GM12878 (cell line): ENCODE data around the gene AKR1B1. TPM values are rescaled to one million over a fixed set of nuclear protein-coding genes. Genes with fewer than 3 reads are reported as not detected.

Experiments
- ATAC-seq: fragments of 200-7000 bp; cut with Tn5 transposase; 3 replicates; pipeline ENCODE4 v1.9.1; 2020; ENCODE audit warnings: mild to moderate bottlenecking, moderate library complexity
- BruUV-seq: library from RNA; stranded (reverse); fragments of 400-500 nt; replicated peaks from 2 replicates; lab custom pipeline; 2021; lab: Mats Ljungman, UMichigan
- CTCF ChIA-PET: fragments of 300-600 bp; sonication (Branson Sonifier 250); formaldehyde crosslinking; extraction: SDS; loops from one replicate; lab custom pipeline; 2021; ENCODE audit warnings: inconsistent platforms; lab: Yijun Ruan, JAX
- POLR2A ChIA-PET: fragments of 350-600 bp; formaldehyde crosslinking; extraction: SDS; loops from one replicate; lab custom pipeline; 2021; ENCODE audit warnings: inconsistent platforms; lab: Charles Lee
- RAD21 ChIA-PET: fragments of 300-600 bp; sonication (Branson Sonifier 250); formaldehyde crosslinking; loops from one replicate; lab custom pipeline; 2023; ENCODE audit warnings: antibody characterized with exemption; ENCODE audit not compliant: unreplicated experiment; lab: Charles Lee
- SMC1A ChIA-PET: fragments of 300-600 bp; sonication (Branson Sonifier 250); formaldehyde crosslinking; loops from one replicate; lab custom pipeline; 2023; ENCODE audit not compliant: unreplicated experiment, uncharacterized antibody; lab: Charles Lee
- DNase-seq: peaks from one replicate; pipeline ENCODE4 v3.0.0-alpha.2; 2011; ENCODE audit warnings: low read depth, low spot score
- FAIRE-seq: peaks from 3 replicates; lab custom pipeline; 2011; peaks lifted over from hg19 to GRCh38; lab: Jason Lieb, UNC
- H2AFZ ChIP-seq: 2 replicates; pipeline ENCODE4 v1.6.0; 2011; ENCODE audit warnings: low read depth, low read length, control low read depth; ENCODE audit not compliant: control insufficient read depth
- H3K27ac ChIP-seq: 2 replicates; pipeline ENCODE4 v1.5.1; 2011; ENCODE audit warnings: control low read depth; ENCODE audit not compliant: control insufficient read depth, insufficient read depth
- H3K27me3 ChIP-seq, 2 experiments: replicated peaks in 1 of 2; 2 replicates each; pipeline versions ENCODE4 v1.6.0 to v1.6.1; 2011; ENCODE audit warnings: low read length in 1 of 2; ENCODE audit not compliant: control insufficient read depth in 2 of 2, insufficient read depth in 2 of 2
- H3K36me3 ChIP-seq, 2 experiments: 2 replicates each; pipeline ENCODE4 v1.5.1; 2011; ENCODE audit warnings: low read length in 1 of 2; ENCODE audit not compliant: control insufficient read depth in 2 of 2, insufficient read depth in 2 of 2
- H3K4me1 ChIP-seq: 2 replicates; pipeline ENCODE4 v1.6.1; 2011; ENCODE audit warnings: mild to moderate bottlenecking, low read length, moderate library complexity, mixed read lengths; ENCODE audit not compliant: control insufficient read depth, insufficient read depth
- H3K4me2 ChIP-seq: 2 replicates; pipeline ENCODE4 v1.6.0; 2011; ENCODE audit warnings: control low read depth; ENCODE audit not compliant: control insufficient read depth, insufficient read depth
- H3K4me3 ChIP-seq: fragments of 200-600 bp; sonication (generic); 2 replicates; pipeline ENCODE4 v1.5.1; 2016
- H3K79me2 ChIP-seq: 2 replicates; pipeline ENCODE4 v1.6.0; 2011; ENCODE audit warnings: low read length; ENCODE audit not compliant: control insufficient read depth, insufficient read depth
- H3K9ac ChIP-seq: 2 replicates; pipeline ENCODE4 v1.8.0; 2011; ENCODE audit warnings: low read length, control low read depth, mixed read lengths; ENCODE audit not compliant: control insufficient read depth, insufficient read depth
- H3K9me3 ChIP-seq: replicated peaks from 3 replicates; pipeline ENCODE4 v1.5.1; 2011; ENCODE audit warnings: mild to moderate bottlenecking, low read length; ENCODE audit not compliant: control insufficient read depth, insufficient read depth
- H4K20me1 ChIP-seq: 2 replicates; pipeline ENCODE4 v1.6.0; 2011; ENCODE audit not compliant: control insufficient read depth, insufficient read depth
- ATF7 ChIP-seq: fragments of 450-650 bp; IDR thresholded peaks from 2 replicates; pipeline ENCODE4 v1.6.1; 2016; ENCODE audit warnings: low read depth, mild to moderate bottlenecking
- CREB1 ChIP-seq: IDR thresholded peaks from 2 replicates; pipeline ENCODE4 v1.6.1; 2012; ENCODE audit warnings: low read depth, mild to moderate bottlenecking, inconsistent platforms
- GATAD2B ChIP-seq: fragments of 450-650 bp; conservative IDR thresholded peaks from 2 replicates; pipeline ENCODE4 v1.6.1; 2017; ENCODE audit warnings: low read depth, mild to moderate bottlenecking, moderate library complexity
- IKZF1 ChIP-seq: fragments of 450-650 bp; conservative IDR thresholded peaks from 2 replicates; pipeline ENCODE4 v1.6.1; 2017; ENCODE audit warnings: antibody characterized with exemption, mild to moderate bottlenecking
- JUND ChIP-seq: IDR thresholded peaks from 2 replicates; pipeline ENCODE4 v1.6.1; 2012; ENCODE audit warnings: low read depth, mild to moderate bottlenecking, low read length, improper control_type of control experiment, moderate library complexity
- MYC ChIP-seq: IDR thresholded peaks from 2 replicates; pipeline ENCODE4 v1.6.1; 2011; ENCODE audit warnings: mild to moderate bottlenecking, low read length, moderate library complexity, inconsistent platforms; ENCODE audit not compliant: insufficient read depth, insufficient replicate concordance, insufficient read length, severe bottlenecking
- PML ChIP-seq: IDR thresholded peaks from 2 replicates; pipeline ENCODE4 v1.6.1; 2012; ENCODE audit warnings: low read length, inconsistent platforms
- POLR2AphosphoS5 ChIP-seq: IDR thresholded peaks from 2 replicates; pipeline ENCODE4 v1.6.1; 2011; ENCODE audit warnings: mild to moderate bottlenecking, low read length, inconsistent platforms
- SMAD1 ChIP-seq: fragments of 450-650 bp; IDR thresholded peaks from 2 replicates; pipeline ENCODE4 v1.6.1; 2018; ENCODE audit warnings: mild to moderate bottlenecking, low read depth; ENCODE audit not compliant: partially characterized antibody
- SMC3 ChIP-seq: IDR thresholded peaks from 2 replicates; pipeline ENCODE4 v1.6.1; 2011; ENCODE audit warnings: low read length, improper control_type of control experiment, borderline replicate concordance
- SREBF2 ChIP-seq: IDR thresholded peaks from 2 replicates; pipeline ENCODE4 v1.6.1; 2012; ENCODE audit warnings: mild to moderate bottlenecking, low read length
- TCF12 ChIP-seq: IDR thresholded peaks from 2 replicates; pipeline ENCODE4 v1.6.1; 2011; ENCODE audit warnings: low read depth, mild to moderate bottlenecking, low read length
- TCF7 ChIP-seq: IDR thresholded peaks from 2 replicates; pipeline ENCODE4 v1.6.1; 2014; ENCODE audit warnings: antibody characterized with exemption, borderline replicate concordance
- WGBS: methylation state at CpG from one replicate; pipeline ENCODE4 v1.1.6; 2016; ENCODE audit warnings: low lambda C conversion rate; ENCODE audit not compliant: insufficient replicate concordance, insufficient coverage; ENCODE audit errors: missing lambda C conversion rate; 5-methylcytosine and 5-hydroxymethylcytosine counted together
- in situ Hi-C: fragments of 300-500 bp; cut with MboI; formaldehyde crosslinking; loops from 9 replicates; pipeline ENCODE4 v1.14.3; 2018; ENCODE audit warnings: mixed read lengths
- intact Hi-C: fragments of 100-400 bp; cut with micrococcal nuclease; formaldehyde crosslinking; loops from one replicate; pipeline ENCODE4 v1.14.2; 2022; ENCODE audit not compliant: unreplicated experiment
- polyA plus RNA-seq, 11 experiments: library from polyadenylated mRNA; depleted of rRNA in 4 of 11; unstranded in 6 of 11; stranded (reverse) in 5 of 11; fragments of >200 nt; fragmentation: Nextera tagmentation in 4 of 11; fragmentation: Illumina TruSeq in 1 of 11; extraction: Ambion mirVana in 4 of 11; extraction: Trizol in 1 of 11; gene quantifications; 1 replicate in 1 of 11; 2 replicates in 10 of 11; pipeline versions ENCODE4 v1.2.1 to v1.2.3, GENCODE V29; 2011 to 2016; ENCODE audit warnings: inconsistent platforms in 2 of 11, missing spikeins in 2 of 11, low read depth in 1 of 11
- total RNA-seq, 4 experiments: library from RNA; depleted of rRNA in 3 of 4; stranded (reverse); fragments of >200 nt in 3 of 4; fragmentation: Illumina TruSeq in 1 of 4; extraction: Trizol in 1 of 4; gene quantifications; 2 replicates each; pipeline versions ENCODE4 v1.2.1 to v1.2.3, GENCODE V29; 2013 to 2021
- TF ChIP-seq, protein P1 (sequence below): fragments of 450-650 bp; IDR thresholded peaks from 2 replicates; pipeline ENCODE4 v1.6.1; 2017; ENCODE audit warnings: low read depth, mild to moderate bottlenecking, moderate library complexity
- TF ChIP-seq, protein P2 (sequence below): IDR thresholded peaks from 2 replicates; pipeline ENCODE4 v1.6.1; 2011; ENCODE audit warnings: mild to moderate bottlenecking, low read depth, low read length, moderate library complexity; ENCODE audit not compliant: insufficient replicate concordance

Gene AKR1B1
- total and polyA plus RNA-seq, 10 of the 15 experiments (the other 5 are each of a cell fraction or from before 2014, with no cell fraction given): 40.4 to 252 (median 156) TPM

DNA sequence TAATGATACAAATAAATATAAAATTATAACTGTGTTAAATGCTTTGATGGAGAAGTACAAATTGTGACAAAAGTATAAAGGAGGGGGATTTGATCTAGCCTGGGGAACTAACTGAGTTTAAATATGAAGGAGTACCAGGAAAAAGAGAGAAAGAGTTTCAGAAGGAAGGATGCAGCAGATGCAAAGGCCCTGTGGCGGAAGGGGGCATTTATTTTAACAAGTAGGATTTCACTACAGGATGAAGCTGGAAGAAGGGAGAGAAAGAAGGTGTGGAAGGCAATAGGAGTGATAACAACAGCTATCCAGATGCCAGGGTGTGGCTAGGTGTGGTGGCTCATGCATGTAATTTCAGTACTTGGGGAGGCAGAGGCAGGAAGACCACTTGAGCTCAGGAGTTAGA lies 55.8 kb downstream of the AKR1B1 start (continued):
- no peak for TF ChIP-seq TCF12
- no peak for TF ChIP-seq IKZF1
- TF ChIP-seq, protein P1, sequence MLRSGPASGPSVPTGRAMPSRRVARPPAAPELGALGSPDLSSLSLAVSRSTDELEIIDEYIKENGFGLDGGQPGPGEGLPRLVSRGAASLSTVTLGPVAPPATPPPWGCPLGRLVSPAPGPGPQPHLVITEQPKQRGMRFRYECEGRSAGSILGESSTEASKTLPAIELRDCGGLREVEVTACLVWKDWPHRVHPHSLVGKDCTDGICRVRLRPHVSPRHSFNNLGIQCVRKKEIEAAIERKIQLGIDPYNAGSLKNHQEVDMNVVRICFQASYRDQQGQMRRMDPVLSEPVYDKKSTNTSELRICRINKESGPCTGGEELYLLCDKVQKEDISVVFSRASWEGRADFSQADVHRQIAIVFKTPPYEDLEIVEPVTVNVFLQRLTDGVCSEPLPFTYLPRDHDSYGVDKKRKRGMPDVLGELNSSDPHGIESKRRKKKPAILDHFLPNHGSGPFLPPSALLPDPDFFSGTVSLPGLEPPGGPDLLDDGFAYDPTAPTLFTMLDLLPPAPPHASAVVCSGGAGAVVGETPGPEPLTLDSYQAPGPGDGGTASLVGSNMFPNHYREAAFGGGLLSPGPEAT: no peak

DNA sequence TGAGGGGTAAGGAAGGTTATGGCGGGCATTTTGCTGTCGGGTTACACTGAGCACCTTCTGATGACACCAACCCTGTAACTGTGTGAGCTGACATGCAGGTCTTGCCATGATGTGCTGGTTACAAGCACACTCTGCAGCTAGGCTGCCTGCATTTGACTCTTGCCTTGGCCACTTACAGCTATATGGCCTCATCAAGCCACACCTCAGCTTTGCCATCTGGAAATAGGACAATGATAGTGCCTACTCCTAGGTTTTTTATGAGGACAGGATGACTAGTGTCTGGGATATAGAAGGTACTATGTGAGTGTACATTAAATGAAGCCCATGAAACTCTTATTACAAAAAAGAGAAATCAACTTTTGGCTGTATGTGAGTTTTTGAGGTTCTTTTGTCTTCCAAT lies 58.0 kb downstream of the AKR1B1 start:
- BruUV-seq: no TSS peak
- WGBS: 0% methylated on average over 2 of the region's 2 CpGs
- SMC1A ChIA-PET: no interaction called here
- intact Hi-C loops (no loop called here), in situ Hi-C loops (no loop called here)
- ATAC-seq: no peak
- no peak for FAIRE-seq
- RAD21 ChIA-PET: no interaction called here
- TF ChIP-seq, protein P2, sequence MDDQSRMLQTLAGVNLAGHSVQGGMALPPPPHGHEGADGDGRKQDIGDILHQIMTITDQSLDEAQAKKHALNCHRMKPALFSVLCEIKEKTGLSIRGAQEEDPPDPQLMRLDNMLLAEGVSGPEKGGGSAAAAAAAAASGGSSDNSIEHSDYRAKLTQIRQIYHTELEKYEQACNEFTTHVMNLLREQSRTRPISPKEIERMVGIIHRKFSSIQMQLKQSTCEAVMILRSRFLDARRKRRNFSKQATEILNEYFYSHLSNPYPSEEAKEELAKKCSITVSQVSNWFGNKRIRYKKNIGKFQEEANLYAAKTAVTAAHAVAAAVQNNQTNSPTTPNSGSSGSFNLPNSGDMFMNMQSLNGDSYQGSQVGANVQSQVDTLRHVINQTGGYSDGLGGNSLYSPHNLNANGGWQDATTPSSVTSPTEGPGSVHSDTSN: no peak
- TF ChIP-seq SMAD1 (no peak), SREBF2 (no peak), ATF7 (no peak), TCF7 (no peak), TCF12 (no peak), PML (no peak), JUND (no peak), CREB1 (no peak), POLR2AphosphoS5 (no peak), GATAD2B (no peak), MYC (no peak), SMC3 (no peak)
- no peaks in the 10 kb centered on the region for H3K4me1 ChIP-seq
- no peak overlapping the region for H3K4me3 ChIP-seq
- no peak for DNase-seq
- no peaks in the 10 kb centered on the region for H3K27me3 ChIP-seq
- no peak overlapping the region for H3K27ac ChIP-seq
- no peaks in the 10 kb centered on the region for H4K20me1 ChIP-seq
- H3K79me2 ChIP-seq: no peaks in the 10 kb centered on the region
- H2AFZ ChIP-seq: no peak overlapping the region
- POLR2A ChIA-PET: no interaction called here
- CTCF ChIA-PET: no interaction called here
- no peak overlapping the region for H3K9ac ChIP-seq
- H3K4me2 ChIP-seq: no peak overlapping the region
- no peaks in the 10 kb centered on the region; the same call in 2 of the 3 replicates for H3K9me3 ChIP-seq
- no peaks in the 10 kb centered on the region for H3K36me3 ChIP-seq
